HG02840 (cell line): ENCODE results near the gene SORCS1.
"Not testable (repeated sequence)": the region's sequence is repeated elsewhere in the genome, so short reads cannot be mapped to it uniquely, and the experiment has no call there.

Experiments
- ATAC-seq: cut with Tn5 transposase; IDR thresholded peaks from one replicate; pipeline ENCODE4 v1.9.1; 2021; ENCODE audit warnings: mild to moderate bottlenecking, moderate library complexity, moderate number of reproducible peaks; ENCODE audit not compliant: unreplicated experiment, low FRiP score

The SORCS1 gene

GRCh38 chr10:107056182-107056581 is 108.3 kb downstream of the SORCS1 start:
- no peak for ATAC-seq

- ATAC-seq = no peak
Measured at GRCh38 chr10:107054469-107055156, 109.9 kb downstream of the SORCS1 start.

GRCh38 chr10:107051769-107052168 is 112.7 kb downstream of the SORCS1 start:
- no peak for ATAC-seq

GRCh38 chr10:107043461-107043860 is 121.0 kb downstream of the SORCS1 start:
- no peak for ATAC-seq

- ATAC-seq = no peak
Measured at GRCh38 chr10:107037192-107038122, 127.0 kb downstream of the SORCS1 start.

GRCh38 chr10:107033799-107034422 is 130.6 kb downstream of the SORCS1 start:
- no peak for ATAC-seq

- ATAC-seq = no peak
Measured at GRCh38 chr10:107032700-107033401, 131.7 kb downstream of the SORCS1 start.

- ATAC-seq = no peak
Measured at GRCh38 chr10:107031931-107032699, 132.4 kb downstream of the SORCS1 start.

GRCh38 chr10:107028236-107028635 is 136.3 kb downstream of the SORCS1 start:
- no peak for ATAC-seq

- ATAC-seq = no peak
Measured at GRCh38 chr10:107025676-107026075, 138.8 kb downstream of the SORCS1 start.

- ATAC-seq = not testable (repeated sequence)
Measured at GRCh38 chr10:107024033-107024432, 140.5 kb downstream of the SORCS1 start.

- ATAC-seq = no peak
Measured at GRCh38 chr10:107022600-107023354, 141.7 kb downstream of the SORCS1 start.

- no peak for ATAC-seq
Measured at GRCh38 chr10:107019154-107019553, 145.4 kb downstream of the SORCS1 start.

GRCh38 chr10:107013258-107014006 is 151.1 kb downstream of the SORCS1 start:
- no peak for ATAC-seq

GRCh38 chr10:107011992-107012391 is 152.5 kb downstream of the SORCS1 start:
- no peak for ATAC-seq

- no peak for ATAC-seq
Measured at GRCh38 chr10:107011105-107011504, 153.4 kb downstream of the SORCS1 start.

- no peak for ATAC-seq
Measured at GRCh38 chr10:107010531-107010930, 154.0 kb downstream of the SORCS1 start.

- ATAC-seq = no peak
Measured at GRCh38 chr10:107004362-107004761, 160.1 kb downstream of the SORCS1 start.
